ENCODE results near the gene SEC14L1.
"Not testable (repeated sequence)": the region's sequence is repeated elsewhere in the genome, so short reads cannot be mapped to it uniquely, and the experiment has no call there.

Gene SEC14L1

GRCh38 chr17:77246110-77247047, 105.6 kb downstream of the SEC14L1 start:
- no peak for DNase-seq

GRCh38 chr17:77247048-77247541, 106.3 kb downstream of the SEC14L1 start:
- DNase-seq: no peak

- no peak for DNase-seq
Measured at GRCh38 chr17:77247609-77248008, 106.8 kb downstream of the SEC14L1 start.

- DNase-seq: no peak
Measured at GRCh38 chr17:77248216-77249114, 107.7 kb downstream of the SEC14L1 start.

- DNase-seq: no peak
Measured at GRCh38 chr17:77251622-77252183, 110.9 kb downstream of the SEC14L1 start.

GRCh38 chr17:77252306-77252705, 111.5 kb downstream of the SEC14L1 start:
- not testable (repeated sequence) for DNase-seq

GRCh38 chr17:77253611-77254051, 112.9 kb downstream of the SEC14L1 start:
- no peak for DNase-seq

GRCh38 chr17:77254951-77255825, 114.4 kb downstream of the SEC14L1 start:
- DNase-seq: no peak

- DNase-seq: not testable (repeated sequence)
Measured at GRCh38 chr17:77255970-77256369, 115.2 kb downstream of the SEC14L1 start.

- no peak for DNase-seq
Measured at GRCh38 chr17:77256710-77257109, 115.9 kb downstream of the SEC14L1 start.

GRCh38 chr17:77257169-77257568, 116.4 kb downstream of the SEC14L1 start:
- no peak for DNase-seq

- no peak for DNase-seq
Measured at GRCh38 chr17:77257596-77258458, 117.1 kb downstream of the SEC14L1 start.

GRCh38 chr17:77258638-77259037, 117.9 kb downstream of the SEC14L1 start:
- no peak for DNase-seq

GRCh38 chr17:77264617-77265230, 124.0 kb downstream of the SEC14L1 start:
- no peak for DNase-seq

GRCh38 chr17:77266213-77266612, 125.4 kb downstream of the SEC14L1 start:
- DNase-seq: no peak

All from GF-D8 (cell line).